Neural progenitor cell (in vitro differentiated cells): ENCODE data around the gene PFKM.

Experiments used
- CTCF ChIP-seq: fragments of 200-600 bp; sonication (generic); IDR thresholded peaks from 2 replicates; pipeline ENCODE4 v1.5.1; 2017; ENCODE audit warnings: antibody characterized with exemption, mild to moderate bottlenecking
- EZH2 ChIP-seq: fragments of 200-600 bp; sonication (generic); IDR thresholded peaks from 2 replicates; pipeline ENCODE4 v1.6.1; 2017; ENCODE audit warnings: antibody characterized with exemption, mild to moderate bottlenecking, moderate library complexity

GRCh38 chr12:48104531-48104930 is 14.6 kb upstream of the PFKM start:
- TF ChIP-seq CTCF (no peak), EZH2 (no peak)
